Transverse colon (tissue), 3 donors: Measurements from ENCODE around the gene ZNF440.

Experiments
- CTCF ChIP-seq, 5 experiments: fragments of 200-600 bp in 3 of 5; fragments of 450-650 bp in 2 of 5; sonication (generic) in 3 of 5; IDR thresholded peaks; 1 replicate in 2 of 5; 2 replicates in 3 of 5; pipeline ENCODE4 v1.5.1; 2016 to 2017; ENCODE audit warnings: antibody characterized with exemption in 5 of 5, inconsistent platforms in 3 of 5, mild to moderate bottlenecking in 2 of 5, moderate library complexity in 1 of 5
- POLR2A ChIP-seq: fragments of 450-650 bp; IDR thresholded peaks from one replicate; pipeline ENCODE4 v1.6.1; 2016; ENCODE audit warnings: antibody characterized with exemption, mild to moderate bottlenecking, moderate library complexity

- TF ChIP-seq CTCF (IDR thresholded peaks at IDR 0.05) (no peak), POLR2A (no peak)
Observed at GRCh38 chr19:11781295-11782057, 32.6 kb upstream of the ZNF440 start.
